PC-3 (cell line): ENCODE results near the gene SCAPER.

Source experiments
- EZH2 ChIP-seq: fragments of 300-600 bp; sonication (generic); IDR thresholded peaks from one replicate; pipeline ENCODE4 v1.6.1; 2017; ENCODE audit warnings: antibody characterized with exemption, mild to moderate bottlenecking, low read length; ENCODE audit not compliant: unreplicated experiment
- EZH2phosphoT487 ChIP-seq: fragments of 300-600 bp; sonication (generic); IDR thresholded peaks from 2 replicates; pipeline ENCODE4 v1.6.1; 2018; ENCODE audit warnings: mild to moderate bottlenecking, antibody characterized with exemption, low read length, borderline replicate concordance
- TF ChIP-seq, protein P1 (sequence below): fragments of 300-600 bp; sonication (generic); conservative IDR thresholded peaks from 2 replicates; pipeline ENCODE4 v1.5.1; 2017; ENCODE audit warnings: antibody characterized with exemption, low read depth, mild to moderate bottlenecking, low read length

DNA sequence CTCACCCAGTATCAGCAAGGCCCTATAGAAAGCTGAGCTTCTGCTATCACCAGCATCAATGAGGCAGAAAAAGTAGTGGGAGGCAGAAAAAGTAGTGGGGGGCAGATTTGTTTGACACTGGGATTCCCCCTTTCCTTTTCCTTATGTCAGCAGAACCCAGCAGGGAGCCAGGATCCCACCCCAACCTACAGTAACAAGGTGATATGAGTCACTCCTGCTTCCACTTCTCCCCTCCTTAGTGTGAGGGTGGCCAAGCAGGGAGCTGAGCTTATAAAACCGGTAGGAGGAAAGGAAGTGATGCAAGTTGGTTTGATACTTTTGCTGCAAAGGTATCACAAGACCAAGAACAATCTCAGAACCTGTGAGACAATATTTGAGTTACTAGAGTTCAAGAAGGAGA lies 128.7 kb downstream of the SCAPER start:
- TF ChIP-seq, protein P1, sequence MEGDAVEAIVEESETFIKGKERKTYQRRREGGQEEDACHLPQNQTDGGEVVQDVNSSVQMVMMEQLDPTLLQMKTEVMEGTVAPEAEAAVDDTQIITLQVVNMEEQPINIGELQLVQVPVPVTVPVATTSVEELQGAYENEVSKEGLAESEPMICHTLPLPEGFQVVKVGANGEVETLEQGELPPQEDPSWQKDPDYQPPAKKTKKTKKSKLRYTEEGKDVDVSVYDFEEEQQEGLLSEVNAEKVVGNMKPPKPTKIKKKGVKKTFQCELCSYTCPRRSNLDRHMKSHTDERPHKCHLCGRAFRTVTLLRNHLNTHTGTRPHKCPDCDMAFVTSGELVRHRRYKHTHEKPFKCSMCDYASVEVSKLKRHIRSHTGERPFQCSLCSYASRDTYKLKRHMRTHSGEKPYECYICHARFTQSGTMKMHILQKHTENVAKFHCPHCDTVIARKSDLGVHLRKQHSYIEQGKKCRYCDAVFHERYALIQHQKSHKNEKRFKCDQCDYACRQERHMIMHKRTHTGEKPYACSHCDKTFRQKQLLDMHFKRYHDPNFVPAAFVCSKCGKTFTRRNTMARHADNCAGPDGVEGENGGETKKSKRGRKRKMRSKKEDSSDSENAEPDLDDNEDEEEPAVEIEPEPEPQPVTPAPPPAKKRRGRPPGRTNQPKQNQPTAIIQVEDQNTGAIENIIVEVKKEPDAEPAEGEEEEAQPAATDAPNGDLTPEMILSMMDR: no peak
- TF ChIP-seq EZH2phosphoT487: no peak
- no peak for TF ChIP-seq EZH2
